GM18520 (cell line): ENCODE results near the gene SFMBT1.

Experiments
- ATAC-seq: cut with Tn5 transposase; IDR thresholded peaks from one replicate; pipeline ENCODE4 v1.9.1; 2021; ENCODE audit not compliant: unreplicated experiment

Gene SFMBT1

GRCh38 chr3:52925405-52926313 is 120.2 kb downstream of the SFMBT1 start:
- no peak for ATAC-seq

- ATAC-seq = no peak
Observed at GRCh38 chr3:52923963-52924362, 121.9 kb downstream of the SFMBT1 start.

GRCh38 chr3:52920841-52921240 is 125.0 kb downstream of the SFMBT1 start:
- ATAC-seq = no peak

- no peak for ATAC-seq
Observed at GRCh38 chr3:52917044-52917443, 128.8 kb downstream of the SFMBT1 start.

- no peak for ATAC-seq
Observed at GRCh38 chr3:52915294-52915693, 130.6 kb downstream of the SFMBT1 start.

GRCh38 chr3:52912885-52913731 is 132.8 kb downstream of the SFMBT1 start:
- no peak for ATAC-seq

GRCh38 chr3:52910823-52911222 is 135.1 kb downstream of the SFMBT1 start:
- ATAC-seq = no peak

GRCh38 chr3:52907497-52907896 is 138.4 kb downstream of the SFMBT1 start:
- no peak for ATAC-seq

- ATAC-seq = no peak
Observed at GRCh38 chr3:52904552-52904951, 141.3 kb downstream of the SFMBT1 start.

- no peak for ATAC-seq
Observed at GRCh38 chr3:52904000-52904399, 141.9 kb downstream of the SFMBT1 start.

GRCh38 chr3:52897130-52898122 is 148.4 kb downstream of the SFMBT1 start, which contains the start of gene STIMATE:
Gene STIMATE, minus strand, starts transcription at chr3:52897548. Its CDS starts 98 bp downstream, at chr3:52897450.
- peak; percentile 92 for ATAC-seq

- no peak for ATAC-seq
Observed at GRCh38 chr3:52896613-52897012, 149.3 kb downstream of the SFMBT1 start.

- ATAC-seq = no peak
Observed at GRCh38 chr3:52896151-52896550, 149.7 kb downstream of the SFMBT1 start.

GRCh38 chr3:52895418-52895817 is 150.5 kb downstream of the SFMBT1 start:
- ATAC-seq = no peak

GRCh38 chr3:52894756-52895155 is 151.1 kb downstream of the SFMBT1 start:
- ATAC-seq = no peak

- no peak for ATAC-seq
Observed at GRCh38 chr3:52893723-52894122, 152.2 kb downstream of the SFMBT1 start.

GRCh38 chr3:52892625-52893311 is 153.1 kb downstream of the SFMBT1 start:
- no peak for ATAC-seq

- no peak for ATAC-seq
Observed at GRCh38 chr3:52892290-52892624, 153.6 kb downstream of the SFMBT1 start.

- no peak for ATAC-seq
Observed at GRCh38 chr3:52891615-52892081, 154.2 kb downstream of the SFMBT1 start.

GRCh38 chr3:52891164-52891563 is 154.7 kb downstream of the SFMBT1 start:
- ATAC-seq = no peak
